ENCODE results near the gene LEF1. TPM values are rescaled to one million over a fixed set of nuclear protein-coding genes. Genes with fewer than 3 reads are reported as not detected.

Gene LEF1
- total and polyA plus RNA-seq, 2 donors (not counting 3 experiments of a cell fraction or from before 2014, with no cell fraction given): 0.46 TPM; not detected in 1

DNA sequence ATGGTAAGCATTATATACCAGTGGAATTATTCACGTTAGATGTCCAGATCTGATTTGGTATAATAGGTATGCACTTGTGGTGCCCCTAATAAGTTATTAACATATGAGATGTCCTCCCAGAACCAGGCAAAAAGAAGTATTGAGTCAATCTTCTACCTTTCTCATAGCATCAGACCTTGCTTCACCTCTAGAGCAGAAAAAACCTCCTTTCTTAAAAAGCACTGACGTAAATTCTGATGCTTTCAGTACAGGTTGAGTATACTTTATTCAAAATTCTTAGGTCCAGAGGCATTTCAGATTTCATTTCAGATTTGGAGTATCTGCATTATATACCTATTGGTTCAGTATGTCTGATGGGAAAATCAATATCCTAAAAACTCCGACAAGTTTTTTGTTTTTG is 22.4 kb downstream of the LEF1 start:
- Histone ChIP-seq H3K4me1 (ENCODE audit: control insufficient read depth, extremely low read depth, insufficient read depth, low read length) (no peaks in the 10 kb centered on the region), H4K20me1 (replicated peaks; ENCODE audit: control insufficient read depth, extremely low read depth, insufficient read depth, low read length) (no peaks in the 10 kb centered on the region), H3K4me2 (ENCODE audit: insufficient read depth, low read length) (no peak overlapping the region), H3K9me3 (replicated peaks; ENCODE audit: control insufficient read depth, insufficient read depth, low read length) (no peaks in the 10 kb centered on the region), H2AFZ (ENCODE audit: low read depth, low read length) (no peak overlapping the region), H3K27me3 (ENCODE audit: control insufficient read depth in 2 of 2, insufficient read depth in 2 of 2, low read length in 2 of 2) (peaks cover 10 to 21% of the 10 kb centered on the region in 2 experiments), H3K9ac (replicated peaks; ENCODE audit: extremely low read depth, insufficient read depth, low read length) (no peak overlapping the region), H3K36me3 (ENCODE audit: control insufficient read depth in 2 of 2, extremely low read depth in 1 of 2, insufficient read depth in 2 of 2, low read length in 2 of 2) (no peaks in the 10 kb centered on the region), H3K9me1 (replicated peaks; ENCODE audit: control insufficient read depth, extremely low read depth, insufficient read depth, low read length) (no peaks in the 10 kb centered on the region), H3K27ac (ENCODE audit: insufficient read depth, low read depth, low read length) (no peak overlapping the region), H3K79me2 (ENCODE audit: control insufficient read depth, insufficient read depth, low read length) (no peaks in the 10 kb centered on the region), H3K4me3 (replicated peaks in 1 of 3; ENCODE audit: insufficient read depth in 1 of 3, low read depth in 1 of 3, low read length in 3 of 3) (no peak overlapping the region)
- POLR2A ChIA-PET: no interaction called here
- no TSS peak for BruUV-seq (replicated peaks)
- dilution Hi-C loops (cut with MboI; ENCODE audit: extremely low pct_ligation_motif_present, low sequenced_read_pairs): no loop called here
- no peak for TF ChIP-seq POLR2AphosphoS5 (IDR thresholded peaks at IDR 0.05; ENCODE audit: insufficient read depth, low read depth, low read length)
- no peak for TF ChIP-seq MYC (IDR thresholded peaks at IDR 0.05; ENCODE audit: low read depth, low read length)
- TF ChIP-seq EZH2 (IDR thresholded peaks at IDR 0.05; ENCODE audit: borderline replicate concordance, low read depth, low read length, severe bottlenecking): no peak
- no peak for TF ChIP-seq POLR2A (IDR thresholded peaks at IDR 0.05; ENCODE audit: low read depth, low read length)
- no peak for TF ChIP-seq FOS (IDR thresholded peaks at IDR 0.05; ENCODE audit: borderline replicate concordance, insufficient read depth, low read length)
- TF ChIP-seq, protein P1, sequence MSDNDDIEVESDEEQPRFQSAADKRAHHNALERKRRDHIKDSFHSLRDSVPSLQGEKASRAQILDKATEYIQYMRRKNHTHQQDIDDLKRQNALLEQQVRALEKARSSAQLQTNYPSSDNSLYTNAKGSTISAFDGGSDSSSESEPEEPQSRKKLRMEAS (IDR thresholded peaks at IDR 0.05; ENCODE audit: insufficient read depth, insufficient read length): no peak
- TF ChIP-seq JUN (IDR thresholded peaks at IDR 0.05; ENCODE audit: borderline replicate concordance, insufficient read depth, insufficient read length, low read depth): no peak
- TF ChIP-seq, protein P2, sequence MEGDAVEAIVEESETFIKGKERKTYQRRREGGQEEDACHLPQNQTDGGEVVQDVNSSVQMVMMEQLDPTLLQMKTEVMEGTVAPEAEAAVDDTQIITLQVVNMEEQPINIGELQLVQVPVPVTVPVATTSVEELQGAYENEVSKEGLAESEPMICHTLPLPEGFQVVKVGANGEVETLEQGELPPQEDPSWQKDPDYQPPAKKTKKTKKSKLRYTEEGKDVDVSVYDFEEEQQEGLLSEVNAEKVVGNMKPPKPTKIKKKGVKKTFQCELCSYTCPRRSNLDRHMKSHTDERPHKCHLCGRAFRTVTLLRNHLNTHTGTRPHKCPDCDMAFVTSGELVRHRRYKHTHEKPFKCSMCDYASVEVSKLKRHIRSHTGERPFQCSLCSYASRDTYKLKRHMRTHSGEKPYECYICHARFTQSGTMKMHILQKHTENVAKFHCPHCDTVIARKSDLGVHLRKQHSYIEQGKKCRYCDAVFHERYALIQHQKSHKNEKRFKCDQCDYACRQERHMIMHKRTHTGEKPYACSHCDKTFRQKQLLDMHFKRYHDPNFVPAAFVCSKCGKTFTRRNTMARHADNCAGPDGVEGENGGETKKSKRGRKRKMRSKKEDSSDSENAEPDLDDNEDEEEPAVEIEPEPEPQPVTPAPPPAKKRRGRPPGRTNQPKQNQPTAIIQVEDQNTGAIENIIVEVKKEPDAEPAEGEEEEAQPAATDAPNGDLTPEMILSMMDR (IDR thresholded peaks at IDR 0.05; ENCODE audit: extremely low read depth in 1 of 2, insufficient read depth in 1 of 2, low read depth in 1 of 2, low read length in 2 of 2): no peak
- FAIRE-seq: no peak
- CTCF ChIA-PET: no interaction called here
- DNase-seq (ENCODE audit: low read depth, low spot score): no peak
- intact Hi-C loops (cut with micrococcal nuclease): no loop called here

Data from endothelial cell of umbilical vein (primary cell).